ENCODE data around the gene ULBP1.
"Not testable (repeated sequence)": the region's sequence is repeated elsewhere in the genome, so short reads cannot be mapped to it uniquely, and the experiment has no call there.

Gene ULBP1

DNA sequence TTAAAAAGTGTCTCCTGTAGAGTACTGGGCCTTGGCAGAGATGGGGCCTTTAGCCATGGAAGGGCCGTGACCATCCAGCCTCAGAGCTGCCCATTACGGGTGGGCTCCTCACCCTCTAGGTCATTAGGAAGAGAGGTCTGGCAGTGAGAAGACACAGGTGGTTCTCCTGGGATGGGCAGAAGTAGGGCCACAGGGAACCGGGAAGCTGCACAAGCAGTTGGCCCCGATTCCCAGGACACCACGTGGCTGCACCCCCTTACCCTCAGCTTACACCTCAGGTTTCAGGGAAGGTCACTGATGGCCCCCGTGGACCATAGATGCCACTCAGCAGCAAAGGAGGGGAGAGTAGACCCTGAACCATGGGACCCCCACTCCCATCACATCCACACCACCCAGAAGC, 42.4 kb upstream of the ULBP1 start:
- POLR2A ChIA-PET = no interaction called here
- CTCF ChIA-PET = interaction anchor here (1.0 to 1.2 kb wide), 2 partner anchors 85 to 102 kb away, joined by 3 to 5 read pairs; no protein-coding TSS in a partner anchor
- no peak overlapping the region for H3K4me3 ChIP-seq (ENCODE audit: low read depth, low read length)
- no peak for DNase-seq (ENCODE audit: low read depth, low spot score)
- TF ChIP-seq, protein P1, sequence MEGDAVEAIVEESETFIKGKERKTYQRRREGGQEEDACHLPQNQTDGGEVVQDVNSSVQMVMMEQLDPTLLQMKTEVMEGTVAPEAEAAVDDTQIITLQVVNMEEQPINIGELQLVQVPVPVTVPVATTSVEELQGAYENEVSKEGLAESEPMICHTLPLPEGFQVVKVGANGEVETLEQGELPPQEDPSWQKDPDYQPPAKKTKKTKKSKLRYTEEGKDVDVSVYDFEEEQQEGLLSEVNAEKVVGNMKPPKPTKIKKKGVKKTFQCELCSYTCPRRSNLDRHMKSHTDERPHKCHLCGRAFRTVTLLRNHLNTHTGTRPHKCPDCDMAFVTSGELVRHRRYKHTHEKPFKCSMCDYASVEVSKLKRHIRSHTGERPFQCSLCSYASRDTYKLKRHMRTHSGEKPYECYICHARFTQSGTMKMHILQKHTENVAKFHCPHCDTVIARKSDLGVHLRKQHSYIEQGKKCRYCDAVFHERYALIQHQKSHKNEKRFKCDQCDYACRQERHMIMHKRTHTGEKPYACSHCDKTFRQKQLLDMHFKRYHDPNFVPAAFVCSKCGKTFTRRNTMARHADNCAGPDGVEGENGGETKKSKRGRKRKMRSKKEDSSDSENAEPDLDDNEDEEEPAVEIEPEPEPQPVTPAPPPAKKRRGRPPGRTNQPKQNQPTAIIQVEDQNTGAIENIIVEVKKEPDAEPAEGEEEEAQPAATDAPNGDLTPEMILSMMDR (IDR thresholded peaks at IDR 0.05; ENCODE audit: insufficient read depth, low read length, missing control alignments) = no peak

DNA sequence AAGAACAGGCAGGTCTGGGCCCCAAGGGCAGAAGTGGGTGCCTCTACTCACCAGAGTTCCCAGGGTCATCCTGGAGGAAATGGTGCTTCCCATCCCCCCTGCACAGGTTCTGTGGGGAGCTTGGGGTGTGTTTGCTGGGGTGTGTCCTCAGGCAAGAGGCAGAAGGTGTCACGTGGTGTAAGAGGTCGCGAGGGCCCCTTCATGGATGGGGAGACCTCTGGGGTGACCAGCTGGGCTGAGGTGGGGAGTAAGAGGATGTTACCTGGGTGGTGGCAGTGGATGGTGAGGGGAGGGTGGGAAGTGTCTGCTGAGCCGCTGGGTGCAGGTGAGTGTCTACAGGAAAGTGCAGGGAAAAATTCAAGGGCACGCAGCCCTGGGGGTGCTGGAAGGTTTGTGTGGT, 41.7 kb upstream of the ULBP1 start:
- CTCF ChIA-PET = interaction anchor here (1.2 kb wide), 1 partner anchor 86 kb away, joined by 5 read pairs; no protein-coding TSS in a partner anchor
- H3K4me3 ChIP-seq (ENCODE audit: low read depth, low read length); POLR2A ChIA-PET: not testable (repeated sequence)

DNA sequence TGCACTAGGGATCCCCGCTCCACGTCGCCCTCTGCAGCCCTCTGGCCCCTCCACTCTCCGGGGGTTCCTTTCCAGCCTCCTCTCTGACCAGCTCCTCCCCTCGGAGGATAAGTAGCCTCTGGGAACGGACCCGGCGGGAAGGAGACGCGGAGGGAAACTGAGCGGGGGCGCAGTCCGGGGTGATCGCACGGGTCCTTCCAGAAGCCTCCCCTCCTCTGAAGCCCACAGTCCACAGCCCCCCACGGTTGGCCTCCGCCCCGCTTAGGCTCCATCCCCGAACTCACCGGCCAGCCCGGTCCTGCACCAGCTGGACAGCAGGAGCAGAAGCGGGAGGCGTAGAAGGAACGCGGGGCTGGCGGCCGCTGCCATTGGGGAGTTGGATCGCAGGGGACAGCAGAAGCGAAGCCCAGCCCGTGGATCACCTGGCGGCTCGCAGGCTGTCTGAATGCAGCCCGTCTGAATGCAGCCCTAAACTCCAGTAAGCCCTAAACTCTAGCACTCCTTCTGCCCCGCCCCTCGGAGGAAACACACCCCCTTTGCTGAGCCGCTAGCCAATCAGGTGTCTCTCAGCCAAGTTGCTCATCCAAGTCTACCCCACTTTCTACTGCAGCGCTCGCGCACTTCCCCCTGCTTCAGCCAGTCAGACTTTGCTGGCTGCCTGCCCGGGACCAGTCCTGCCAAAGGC, 41.0 kb upstream of the ULBP1 start, which contains the start of gene RAET1G:
TSS of gene RAET1G (minus strand) at position 480 of the 685 bp plus-strand sequence. CDS start at position 369, 111 bp downstream.
- CTCF ChIA-PET = interaction anchor here (1.2 kb wide), 1 partner anchor 86 kb away, joined by 5 read pairs; no protein-coding TSS in a partner anchor
- peak within 1 kb of the TSS; percentile 70 for H3K4me3 ChIP-seq (ENCODE audit: low read depth, low read length)

More for the DNA sequence above, 41.7 kb upstream of the ULBP1 start:
- not testable (repeated sequence) for DNase-seq (ENCODE audit: low read depth, low spot score)

DNA sequence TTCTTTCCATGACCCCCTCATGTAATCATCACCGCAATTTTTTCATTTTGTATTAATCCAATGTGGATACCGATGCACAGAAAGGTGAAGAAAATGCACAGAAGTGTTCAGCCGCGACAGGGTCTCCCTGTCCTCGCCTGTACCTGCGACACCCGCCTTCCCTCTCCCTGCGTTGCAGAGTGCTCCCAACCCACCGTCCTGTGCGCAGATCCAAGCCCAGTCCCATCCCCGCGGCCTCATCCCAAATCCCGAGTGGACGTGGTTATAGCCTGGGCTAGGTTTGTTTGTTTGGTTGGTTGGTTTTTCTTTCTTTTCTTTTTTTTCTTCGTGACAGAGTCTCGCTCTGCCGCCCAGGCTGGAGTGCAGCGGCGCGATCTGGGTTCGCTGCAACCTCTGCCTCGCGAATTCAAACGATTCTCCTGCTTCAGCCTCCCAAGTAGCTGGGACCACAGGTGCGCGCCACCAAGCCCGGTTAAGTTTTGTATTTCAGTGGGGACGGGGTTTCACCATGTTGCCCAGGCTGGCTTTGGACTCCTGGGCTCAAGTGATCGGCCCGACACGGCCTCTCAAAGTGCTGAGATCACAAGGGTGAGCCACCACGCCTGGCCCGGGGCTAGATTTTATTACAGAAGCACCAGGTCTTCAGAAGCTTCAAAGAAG, 40.3 kb upstream of the ULBP1 start:
- TF ChIP-seq, protein P1 (IDR thresholded peaks at IDR 0.05; ENCODE audit: insufficient read depth, low read length, missing control alignments) = no peak
- ChIA-PET CTCF (interaction anchor here (0.8 to 2.6 kb wide), 10 partner anchors 12 to 200 kb away, joined by 3 to 62 read pairs (median 6); no protein-coding TSS in a partner anchor), POLR2A (no interaction called here)
- peak overlapping the region; percentile 70 for H3K4me3 ChIP-seq (ENCODE audit: low read depth, low read length)
- DNase-seq (ENCODE audit: low read depth, low spot score) = no peak

More for the DNA sequence above, 41.0 kb upstream of the ULBP1 start, which contains the start of gene RAET1G:
- DNase-seq (ENCODE audit: low read depth, low spot score) = peak; percentile 71
- POLR2A ChIA-PET = no interaction called here
- TF ChIP-seq, protein P1 (IDR thresholded peaks at IDR 0.05; ENCODE audit: insufficient read depth, low read length, missing control alignments) = no peak

DNA sequence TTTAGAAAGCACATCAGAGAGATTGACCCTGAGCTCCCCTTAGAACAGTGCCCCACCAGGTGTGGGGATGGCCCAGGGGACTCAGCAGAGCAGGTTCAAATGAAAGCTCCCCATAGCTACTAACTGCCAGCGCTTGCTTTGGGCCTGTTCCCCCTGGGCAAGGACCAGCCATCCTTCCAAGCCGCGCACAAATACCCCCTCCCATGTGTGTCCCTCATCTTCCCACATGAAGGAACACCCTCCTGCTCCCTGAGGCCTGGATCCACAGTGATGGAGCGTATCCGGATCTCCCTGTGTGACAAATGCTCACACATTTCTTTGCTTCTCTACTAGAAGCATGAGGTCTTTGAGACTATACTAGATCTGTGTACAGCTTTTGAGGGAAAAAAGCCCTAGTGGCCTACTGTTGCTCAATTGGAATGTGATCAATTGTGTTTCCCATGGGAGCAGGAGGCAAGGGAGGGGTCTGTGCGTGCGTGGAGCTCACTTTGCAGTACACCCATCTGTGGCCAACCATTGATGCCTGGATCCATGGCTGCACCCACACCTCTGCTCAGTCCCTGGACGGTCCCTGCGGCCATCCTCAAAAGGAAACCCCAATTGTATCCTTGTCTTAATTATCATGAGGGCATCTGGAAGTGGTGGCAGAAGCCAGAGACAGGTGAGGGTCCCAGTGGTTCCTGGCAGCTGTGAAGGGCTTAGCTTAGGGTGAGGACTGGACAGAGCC, 39.4 kb upstream of the ULBP1 start:
- no peak overlapping the region for H3K4me3 ChIP-seq (ENCODE audit: low read depth, low read length)
- no peak for DNase-seq (ENCODE audit: low read depth, low spot score)
- ChIA-PET CTCF (interaction anchor here (0.8 to 2.6 kb wide), 17 partner anchors 9 to 207 kb away, joined by 3 to 62 read pairs (median 5); partner anchors contain the start of gene LATS1), POLR2A (no interaction called here)
- TF ChIP-seq, protein P1 (IDR thresholded peaks at IDR 0.05; ENCODE audit: insufficient read depth, low read length, missing control alignments) = no peak

DNA sequence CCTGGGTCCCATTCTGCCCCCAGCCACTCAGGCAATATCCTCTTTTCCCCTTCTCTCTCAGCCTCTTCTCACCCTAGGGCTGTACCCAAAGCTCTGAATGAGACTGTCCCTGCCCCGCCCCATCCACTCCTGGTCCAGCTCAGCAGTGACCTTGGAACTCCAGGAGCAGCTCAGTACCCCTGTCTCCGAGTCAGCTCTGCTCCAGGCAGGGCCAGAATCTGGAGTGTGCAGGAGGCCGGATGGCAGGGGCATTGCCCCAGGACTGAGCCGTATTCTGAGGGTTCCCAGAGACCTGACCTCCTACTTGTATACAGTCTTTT, 38.9 kb upstream of the ULBP1 start:
- DNase-seq (ENCODE audit: low read depth, low spot score) = no peak
- CTCF ChIA-PET = interaction anchor here (1.0 to 2.6 kb wide), 14 partner anchors 9 to 901 kb away, joined by 3 to 62 read pairs (median 6); partner anchors contain the start of gene LATS1
- TF ChIP-seq, protein P1 (IDR thresholded peaks at IDR 0.05; ENCODE audit: insufficient read depth, low read length, missing control alignments) = no peak
- no peak overlapping the region for H3K4me3 ChIP-seq (ENCODE audit: low read depth, low read length)
- POLR2A ChIA-PET = no interaction called here

Data from AG04449 (cell line).